Heart right ventricle (tissue), 16 donors: ENCODE results near the gene CDKL4. TPM values are rescaled to one million over a fixed set of nuclear protein-coding genes. Genes with fewer than 3 reads are reported as not detected.
A peak's percentile ranks its signal among the peaks of the same experiment; 100 is the strongest.

Experiments
- ATAC-seq, 8 donors: fragments of 200-7000 bp; cut with Tn5 transposase; one replicate each; pipeline ENCODE4 v1.9.1; 2020; ENCODE audit warnings: mild to moderate bottlenecking in 8 of 8, moderate library complexity in 8 of 8, moderate number of reproducible peaks in 1 of 8
- DNase-seq, 2 donors: peaks; one replicate each; pipeline ENCODE4 v3.0.0-alpha.2; 2020
- H3K27ac ChIP-seq, 10 donors: fragments of 200-600 bp; sonication (generic) in 2 of 10; one replicate each; pipeline versions ENCODE4 v1.5.0 to v1.8.0; 2020 to 2022; ENCODE audit warnings: mild to moderate bottlenecking in 3 of 10
- H3K27me3 ChIP-seq, 7 donors: fragments of 200-600 bp; one replicate each; pipeline ENCODE4 v1.8.0; 2021 to 2022; ENCODE audit warnings: mild to moderate bottlenecking in 2 of 7
- H3K36me3 ChIP-seq, 9 donors: fragments of 200-600 bp; sonication (generic) in 1 of 9; one replicate each; pipeline versions ENCODE4 v1.5.0 to v1.8.0; 2020 to 2022; ENCODE audit warnings: mild to moderate bottlenecking in 2 of 9
- H3K4me1 ChIP-seq, 9 donors: fragments of 200-600 bp; sonication (generic) in 1 of 9; one replicate each; pipeline versions ENCODE4 v1.5.0 to v1.8.0; 2020 to 2022; ENCODE audit warnings: mild to moderate bottlenecking in 4 of 9
- H3K4me3 ChIP-seq, 10 donors: fragments of 200-600 bp; sonication (generic) in 2 of 10; one replicate each; pipeline versions ENCODE4 v1.5.0 to v1.8.0; 2020 to 2022; ENCODE audit warnings: mild to moderate bottlenecking in 7 of 10, moderate library complexity in 2 of 10
- H3K9me3 ChIP-seq, 11 donors: fragments of 200-600 bp in 10 of 11; sonication (generic) in 2 of 11; one replicate each; pipeline versions ENCODE4 v1.5.0 to v1.8.0; 2013 to 2022; ENCODE audit warnings: mild to moderate bottlenecking in 2 of 11, control low read depth in 1 of 11, moderate library complexity in 1 of 11
- WGBS, 2 donors: extraction: QIAGEN DNeasy Blood & Tissue Kit; methylation state at CpG; one replicate each; pipeline ENCODE4 v1.1.7; 2013; ENCODE audit warnings: inconsistent platforms in 1 of 2; 5-methylcytosine and 5-hydroxymethylcytosine counted together
- intact Hi-C, 10 donors: fragments of 100-400 bp; cut with DNase I; formaldehyde crosslinking; loops; one replicate each; pipeline versions ENCODE4 v1.11.1 to v1.14.2; 2022
- polyA plus RNA-seq, 2 donors: library from polyadenylated mRNA; stranded (reverse); fragments of 200-250 nt; gene quantifications; one replicate each; pipeline ENCODE4 v1.2.3, GENCODE V29; 2013
- total RNA-seq, 10 donors: library from RNA; stranded (reverse); fragmentation: NEBNext Ultra II Directional in 3 of 10; extraction: Animal tissue kit (Norgen Biotek cat#: 25700) in 3 of 10; gene quantifications; one replicate each; pipeline versions ENCODE4 v1.2.1 to v1.2.4, GENCODE V29; 2021 to 2023
- TF ChIP-seq, protein P1 (sequence below), 9 donors: fragments of 200-600 bp; sonication (generic) in 2 of 9; IDR thresholded peaks; one replicate each; pipeline versions ENCODE4 v1.5.0 to v1.8.0; 2021 to 2022; ENCODE audit warnings: antibody characterized with exemption in 9 of 9, mild to moderate bottlenecking in 5 of 9, moderate library complexity in 1 of 9
- donor health status: Arrhythmogenic right ventricular cardiomyopathy.
- donor health status: ischemic (EF 13 %, LVEDD 7.1; RV severe dilation, severe dysfunction).
- donor health status: healthy with polysubstance abuse.
- donor health status: DM: no; HTN: yes; CAD: no.
- donor health status: DM: no; HTN: no; CAD: no.
- donor health status: ischemic (EF 25% LVEDD 6.9; RV normal size, moderate dysfunction).
- donor health status: ischemic (EF 25% LVEDD 5.7; RV mildly dilated, moderate dysfunction).
- donor health status: healthy.
- donor health status: DM: yes; HTN: yes; CAD: no.
- donor health status: Ischemic cardiomyopathy.
- donor health status: ischemic (EF 35%, LVEDD 5.7; RV mildly dilated, moderate dysfunction).
- donor health status: nonischemic (EF 11% LVEDD 7.7; RV severe dilation, severe dysfunction).
- donor health status: DM: yes; HTN: yes; CAD: no.
- donor health status: PGD.
- donor health status: ischemic (EF 29% LVEDD 5.4; RV normal size, mild dysfunction).
- donor health status: nonischemic (EF 23%, LVEDD 6.1; RV moderate dilation, normal function).

Gene CDKL4
- total and polyA plus RNA-seq, 12 donors: 0.24 to 0.87 (median 0.51) TPM; not detected in 3

DNA sequence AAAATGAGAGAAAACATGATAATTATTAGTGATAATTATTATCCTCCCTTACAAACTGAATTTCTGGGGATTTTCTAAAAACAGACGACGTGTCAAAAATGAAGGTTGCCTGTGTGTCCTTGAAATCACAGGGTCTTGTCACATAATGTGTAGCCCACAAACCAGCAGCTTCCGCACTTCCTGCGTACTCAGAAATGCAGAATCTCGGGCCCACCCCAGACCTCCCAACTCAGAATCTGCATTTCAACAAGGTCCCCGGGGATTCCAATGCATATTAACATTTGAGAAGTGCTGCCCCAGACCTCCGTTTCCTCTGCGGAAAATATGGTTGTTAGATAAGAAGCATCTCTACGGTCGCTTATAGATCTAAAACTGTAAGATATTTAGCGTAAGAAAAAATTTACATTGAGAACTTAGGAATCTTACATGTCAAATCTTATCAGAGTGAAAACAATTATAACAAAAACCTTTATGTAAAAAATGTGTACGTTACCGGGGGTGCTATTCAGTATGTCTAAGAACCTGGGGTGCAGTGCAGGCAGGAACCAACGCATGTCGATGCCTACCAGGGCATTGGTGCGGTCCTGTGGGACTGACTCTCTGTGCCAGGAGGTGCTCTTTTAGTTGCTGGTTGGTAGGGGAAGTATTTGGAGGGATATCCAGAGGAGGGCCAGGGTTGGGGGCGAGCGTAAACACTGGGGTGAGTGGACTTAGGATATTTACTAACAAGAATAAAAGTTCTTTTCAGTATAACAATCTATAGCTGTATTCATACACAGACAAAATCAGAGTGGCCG, 15.2 kb downstream of the CDKL4 start:
- Histone ChIP-seq H3K27ac (no peak overlapping the region), H3K9me3 (no peaks in the 10 kb centered on the region), H3K36me3 (no peaks in the 10 kb centered on the region), H3K4me3 (peak overlapping the region in 7 of 10 donors; percentile 7 to 40 (median 31)), H3K27me3 (no peaks in the 10 kb centered on the region), H3K4me1 (peaks cover 0 to 23% (median 15%) of the 10 kb centered on the region in 9 donors)
- ATAC-seq (peak in 2 of 8 donors; percentile 49 to 66), DNase-seq (no peak)
- TF ChIP-seq, protein P1, sequence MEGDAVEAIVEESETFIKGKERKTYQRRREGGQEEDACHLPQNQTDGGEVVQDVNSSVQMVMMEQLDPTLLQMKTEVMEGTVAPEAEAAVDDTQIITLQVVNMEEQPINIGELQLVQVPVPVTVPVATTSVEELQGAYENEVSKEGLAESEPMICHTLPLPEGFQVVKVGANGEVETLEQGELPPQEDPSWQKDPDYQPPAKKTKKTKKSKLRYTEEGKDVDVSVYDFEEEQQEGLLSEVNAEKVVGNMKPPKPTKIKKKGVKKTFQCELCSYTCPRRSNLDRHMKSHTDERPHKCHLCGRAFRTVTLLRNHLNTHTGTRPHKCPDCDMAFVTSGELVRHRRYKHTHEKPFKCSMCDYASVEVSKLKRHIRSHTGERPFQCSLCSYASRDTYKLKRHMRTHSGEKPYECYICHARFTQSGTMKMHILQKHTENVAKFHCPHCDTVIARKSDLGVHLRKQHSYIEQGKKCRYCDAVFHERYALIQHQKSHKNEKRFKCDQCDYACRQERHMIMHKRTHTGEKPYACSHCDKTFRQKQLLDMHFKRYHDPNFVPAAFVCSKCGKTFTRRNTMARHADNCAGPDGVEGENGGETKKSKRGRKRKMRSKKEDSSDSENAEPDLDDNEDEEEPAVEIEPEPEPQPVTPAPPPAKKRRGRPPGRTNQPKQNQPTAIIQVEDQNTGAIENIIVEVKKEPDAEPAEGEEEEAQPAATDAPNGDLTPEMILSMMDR (IDR thresholded peaks at IDR 0.05): peak in 2 of 9 donors; percentile 9 to 30
- 27 to 28% methylated on average over 19 of the region's 19 CpGs for WGBS, 2 donors
- intact Hi-C loops: loop anchor here (1.0 to 10.0 kb wide), 14 partner anchors 104 to 282 kb away; partner anchors contain the start of gene SOS1 (in 5 of the 10)

DNA sequence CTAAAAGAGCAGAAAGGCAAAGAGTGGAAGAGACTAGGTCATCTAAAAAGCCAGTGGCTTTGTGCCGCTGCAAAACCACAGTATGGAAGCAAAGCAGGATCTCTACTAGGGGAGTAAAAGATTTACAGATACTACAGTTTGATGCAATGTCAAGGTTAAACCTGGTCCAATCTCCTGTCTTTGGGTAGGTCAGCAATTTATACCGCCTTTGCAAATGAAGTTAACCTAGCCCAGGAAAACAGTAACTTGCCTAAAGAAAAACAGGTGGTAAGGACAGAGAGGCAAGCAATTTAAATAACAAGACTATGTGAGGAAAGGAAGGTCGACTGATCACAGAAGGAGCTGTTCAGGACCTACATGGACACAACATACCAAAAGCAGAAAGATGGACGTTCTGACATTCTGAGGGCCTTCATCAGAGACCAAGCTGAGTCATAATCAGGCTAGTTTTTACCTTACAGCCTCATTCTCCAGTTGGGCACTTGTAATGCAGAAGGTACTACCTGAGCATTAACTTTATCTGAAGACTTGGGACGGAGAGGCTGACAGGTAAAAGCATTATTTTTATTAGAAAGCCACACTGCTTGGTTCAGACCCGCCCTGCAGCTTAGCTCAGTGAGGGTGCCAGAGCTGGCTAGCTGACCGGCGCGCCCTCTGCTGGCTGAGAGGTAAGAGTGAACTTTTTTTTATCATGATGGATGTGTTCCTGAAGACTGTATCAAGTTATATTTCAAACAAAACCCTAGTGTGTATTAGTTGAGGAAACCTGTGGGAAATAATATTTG, 15.9 kb downstream of the CDKL4 start:
- ATAC-seq: peak; percentile 80 to 92 (median 88)
- peaks cover 0 to 23% (median 15%) of the 10 kb centered on the region in 9 donors for H3K4me1 ChIP-seq
- peak; percentile 76 to 81 for DNase-seq
- H3K9me3 ChIP-seq: no peaks in the 10 kb centered on the region
- no peaks in the 10 kb centered on the region for H3K36me3 ChIP-seq
- TF ChIP-seq, protein P1 (IDR thresholded peaks at IDR 0.05): peak; percentile 83 to 96 (median 90)
- 17 to 23% methylated on average over 9 of the region's 9 CpGs for WGBS, 2 donors
- H3K27me3 ChIP-seq: no peaks in the 10 kb centered on the region
- H3K27ac ChIP-seq: no peak overlapping the region
- intact Hi-C loops: loop anchor here (1.0 to 10.0 kb wide), 13 partner anchors 103 to 281 kb away; partner anchors contain the start of gene SOS1 (in 6 of the 10)
- H3K4me3 ChIP-seq: peak overlapping the region in 7 of 10 donors; percentile 7 to 40 (median 31)

DNA sequence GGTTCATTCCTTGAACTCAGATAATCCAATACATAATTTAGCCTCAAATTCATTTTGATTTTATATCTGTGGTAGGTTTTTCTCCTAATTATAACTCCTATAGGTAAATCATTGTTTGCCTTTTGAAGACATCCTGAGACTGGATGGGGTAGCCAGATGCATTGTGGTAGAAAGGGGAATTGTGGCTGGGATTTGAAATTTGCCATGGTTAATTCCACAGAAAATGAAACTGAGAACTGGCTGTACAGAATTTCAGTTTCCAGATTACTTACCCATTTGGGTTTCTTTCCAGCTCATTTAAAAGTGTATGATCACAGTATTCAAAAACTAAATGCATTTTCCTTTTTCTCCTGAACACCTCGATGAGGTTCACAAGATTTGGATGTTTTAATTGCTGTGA, 18.2 kb downstream of the CDKL4 start:
- TF ChIP-seq, protein P1 (IDR thresholded peaks at IDR 0.05): no peak
- ATAC-seq: no peak
- intact Hi-C loops: loop anchor here in 6 of 10 donors (5.0 to 10.0 kb wide), 5 partner anchors 101 to 278 kb away; partner anchors contain the start of gene SOS1 (in 3 of the 6)
- H3K36me3 ChIP-seq: no peaks in the 10 kb centered on the region
- DNase-seq: no peak
- H3K9me3 ChIP-seq: no peaks in the 10 kb centered on the region
- H3K4me1 ChIP-seq: peaks cover 0 to 23% (median 15%) of the 10 kb centered on the region in 9 donors
- H3K27me3 ChIP-seq: no peaks in the 10 kb centered on the region
- WGBS, 2 donors: 82 to 89% methylated on average over 1 of the region's 1 CpG
- H3K4me3 ChIP-seq: no peak overlapping the region
- H3K27ac ChIP-seq: no peak overlapping the region

GRCh38 chr2:39223909-39224308, 19.9 kb downstream of the CDKL4 start:
- TF ChIP-seq, protein P1 (IDR thresholded peaks at IDR 0.05): no peak
- H3K27ac ChIP-seq: no peak overlapping the region
- no peaks in the 10 kb centered on the region for H3K36me3 ChIP-seq
- WGBS, 2 donors: 94 to 95% methylated on average over 1 of the region's 1 CpG
- no peak overlapping the region for H3K4me3 ChIP-seq
- H3K27me3 ChIP-seq: no peaks in the 10 kb centered on the region
- no peak for ATAC-seq
- intact Hi-C loops: loop anchor here in 1 of 10 donors (10.0 kb wide), 1 partner anchor 99 kb away; the partner anchor contains the start of gene SOS1
- peaks cover 0 to 13% (median 6%) of the 10 kb centered on the region in 9 donors for H3K4me1 ChIP-seq
- DNase-seq: no peak
- H3K9me3 ChIP-seq: no peaks in the 10 kb centered on the region
